ENCODE data around the gene JPH4. TPM values are rescaled to one million over a fixed set of nuclear protein-coding genes. Genes with fewer than 3 reads are reported as not detected.
A peak's percentile ranks its signal among the peaks of the same experiment; 100 is the strongest.

JPH4 gene
- total RNA-seq, 1 experiment from 2014 or later: 6.8 TPM

- Histone ChIP-seq H2AFZ (ENCODE audit: low read length) (no peak overlapping the region), H3K79me2 (ENCODE audit: insufficient read depth, low read length) (no peaks in the 10 kb centered on the region), H2AK5ac (ENCODE audit: insufficient read length, low read length) (no peak overlapping the region), H3K56ac (ENCODE audit: insufficient read length, low read depth, low read length) (no peak overlapping the region), H2BK12ac (ENCODE audit: insufficient read length, low read depth, low read length) (no peak overlapping the region), H3K9ac (ENCODE audit: extremely low read depth, insufficient read length, low read length) (no peak overlapping the region), H3K27me3 (ENCODE audit: insufficient read depth, low read length) (no peaks in the 10 kb centered on the region), H4K8ac (replicated peaks; ENCODE audit: insufficient read length, low read depth, low read length) (no peak overlapping the region), H4K5ac (ENCODE audit: insufficient read length, low read depth, low read length) (no peak overlapping the region), H2BK120ac (ENCODE audit: low read depth, low read length, poor library complexity, severe bottlenecking) (no peak overlapping the region), H3K4me2 (ENCODE audit: insufficient read depth, insufficient read length, low read length) (peak overlapping the region; percentile 89), H3K27ac (ENCODE audit: insufficient read length, low read depth, low read length) (peak overlapping the region; percentile 96), H2BK20ac (ENCODE audit: low read depth, low read length, poor library complexity, severe bottlenecking) (no peak overlapping the region), H3T11ph (ENCODE audit: low read length) (no peak overlapping the region), H2BK15ac (ENCODE audit: low read depth, low read length) (no peak overlapping the region), H3K79me1 (ENCODE audit: insufficient read depth, low read depth, low read length, poor library complexity, severe bottlenecking) (no peaks in the 10 kb centered on the region), H3K23me2 (ENCODE audit: insufficient read length, low read depth, low read length, poor library complexity, severe bottlenecking) (peaks cover 19% of the 10 kb centered on the region), H3K23ac (ENCODE audit: insufficient read length, low read depth, low read length) (no peak overlapping the region), H4K91ac (ENCODE audit: insufficient read length, low read depth, low read length) (no peak overlapping the region), H3K4ac (ENCODE audit: low read depth, low read length) (no peak overlapping the region), H3K14ac (ENCODE audit: insufficient read depth, low read length) (no peak overlapping the region), H4K20me1 (ENCODE audit: control insufficient read depth, insufficient read depth, insufficient read length) (no peaks in the 10 kb centered on the region), H3K4me1 (ENCODE audit: insufficient read depth, low read length) (peaks cover 13% of the 10 kb centered on the region; the same call in 1 of the 2 replicates), H3K9me3 (ENCODE audit: control insufficient read depth, low read depth, low read length) (no peaks in the 10 kb centered on the region), H3K18ac (ENCODE audit: insufficient read length, low read depth, low read length) (no peak overlapping the region), H2BK5ac (ENCODE audit: insufficient read length, low read length) (no peak overlapping the region)
- Mint-ChIP-seq H3K4me3 (peak overlapping the region in 1 of 2 experiments; percentile 80; a peak in 1 of 5 replicates), H3K4me1 (peaks cover 44 to 46% of the 10 kb centered on the region in 2 experiments), H3K27me3 (ENCODE audit: low read depth) (no peaks in the 10 kb centered on the region), H3K9me3 (no peaks in the 10 kb centered on the region; a peak in 1 of 5 replicates), H3K36me3 (ENCODE audit: insufficient read depth in 1 of 3, low read depth in 3 of 3) (peaks cover 30 to 37% (median 36%) of the 10 kb centered on the region in 3 experiments; a peak in 6 of 7 replicates), H3K27ac (peak overlapping the region; percentile 98 to 99 (median 99))
- TF ChIP-seq CTCF (conservative IDR thresholded peaks at IDR 0.05): no peak
- no CpG with 5 or more reads among the region's 2 CpGs for WGBS (ENCODE audit: extremely low coverage, insufficient read length, low lambda C conversion rate)
- DNase-seq: no peak
These were observed 42.1 kb downstream of the JPH4 start for GRCh38 chr14:23536494-23536893.

Data from H9 (cell line).